ENCODE measurements around the gene POU2AF1.

DNA sequence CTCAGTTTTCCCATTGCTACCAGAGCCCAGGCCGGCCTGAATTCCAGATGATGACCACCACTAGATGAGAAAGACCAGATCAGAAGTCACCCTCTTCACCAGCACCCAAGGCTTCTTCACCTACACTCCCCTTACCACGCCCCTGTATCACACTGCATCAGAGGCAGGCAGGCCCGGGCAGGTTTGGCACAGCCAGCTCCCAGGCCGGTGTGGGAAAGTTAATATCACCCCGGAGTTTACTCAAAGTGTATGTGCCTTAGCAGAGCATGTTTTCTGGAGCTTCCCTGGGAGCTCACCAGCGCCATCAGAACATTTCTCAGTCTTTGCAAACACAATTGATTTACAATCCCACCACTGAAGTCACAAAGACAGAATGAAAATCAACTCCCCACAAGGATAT lies 47.5 kb upstream of the POU2AF1 start:
- no peak for TF ChIP-seq CTCF (IDR thresholded peaks at IDR 0.05)
- TF ChIP-seq POLR2A (IDR thresholded peaks at IDR 0.05) = no peak

Data from breast epithelium (tissue), 3 donors.